GM12872 (cell line): ENCODE results near the gene TTC9B.

Experiments
- TF ChIP-seq, protein P1 (sequence below): IDR thresholded peaks from 3 replicates; pipeline ENCODE4 v1.5.1; 2011; ENCODE audit warnings: low read depth, mild to moderate bottlenecking, low read length, moderate library complexity; ENCODE audit not compliant: insufficient read depth

The TTC9B gene

DNA sequence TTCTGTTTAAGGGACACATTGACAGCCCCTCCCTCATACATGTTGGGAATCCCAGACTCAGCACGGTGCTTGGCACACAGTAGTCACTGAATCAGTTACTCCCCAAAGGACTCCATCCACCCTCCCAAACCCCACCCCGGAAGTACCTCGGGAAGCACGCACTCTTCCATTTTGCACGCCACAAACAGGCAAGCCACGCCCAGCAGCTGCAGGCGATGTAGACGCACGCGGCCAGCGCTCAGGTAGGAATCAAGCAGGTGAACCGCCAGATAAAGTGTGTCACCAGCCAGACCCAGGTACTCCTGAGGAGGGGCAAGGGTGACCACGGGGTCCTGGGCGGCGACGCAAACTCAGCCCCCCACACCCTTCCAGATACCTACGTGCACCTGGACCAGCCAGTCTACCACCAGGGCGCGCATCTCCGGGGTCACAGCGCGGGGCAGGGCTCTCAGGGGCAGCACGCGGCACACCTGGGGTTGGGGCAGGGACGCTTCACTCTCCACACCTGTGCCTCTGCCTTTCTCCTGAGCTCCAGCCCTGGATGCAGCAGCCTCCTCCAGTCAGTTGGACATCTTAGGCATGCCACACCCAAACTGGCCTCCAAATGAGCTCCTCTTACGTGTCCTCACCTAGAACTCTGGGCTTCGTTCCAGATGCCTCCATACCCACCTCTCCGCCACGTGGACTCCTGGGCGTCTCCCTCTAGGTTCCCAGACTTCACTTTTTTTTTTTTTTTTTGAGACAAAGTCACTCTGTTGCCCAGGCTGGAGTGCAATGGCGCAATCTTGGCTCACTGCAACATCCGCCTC lies 6.4 kb upstream of the TTC9B start:
- TF ChIP-seq, protein P1, sequence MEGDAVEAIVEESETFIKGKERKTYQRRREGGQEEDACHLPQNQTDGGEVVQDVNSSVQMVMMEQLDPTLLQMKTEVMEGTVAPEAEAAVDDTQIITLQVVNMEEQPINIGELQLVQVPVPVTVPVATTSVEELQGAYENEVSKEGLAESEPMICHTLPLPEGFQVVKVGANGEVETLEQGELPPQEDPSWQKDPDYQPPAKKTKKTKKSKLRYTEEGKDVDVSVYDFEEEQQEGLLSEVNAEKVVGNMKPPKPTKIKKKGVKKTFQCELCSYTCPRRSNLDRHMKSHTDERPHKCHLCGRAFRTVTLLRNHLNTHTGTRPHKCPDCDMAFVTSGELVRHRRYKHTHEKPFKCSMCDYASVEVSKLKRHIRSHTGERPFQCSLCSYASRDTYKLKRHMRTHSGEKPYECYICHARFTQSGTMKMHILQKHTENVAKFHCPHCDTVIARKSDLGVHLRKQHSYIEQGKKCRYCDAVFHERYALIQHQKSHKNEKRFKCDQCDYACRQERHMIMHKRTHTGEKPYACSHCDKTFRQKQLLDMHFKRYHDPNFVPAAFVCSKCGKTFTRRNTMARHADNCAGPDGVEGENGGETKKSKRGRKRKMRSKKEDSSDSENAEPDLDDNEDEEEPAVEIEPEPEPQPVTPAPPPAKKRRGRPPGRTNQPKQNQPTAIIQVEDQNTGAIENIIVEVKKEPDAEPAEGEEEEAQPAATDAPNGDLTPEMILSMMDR: no peak

DNA sequence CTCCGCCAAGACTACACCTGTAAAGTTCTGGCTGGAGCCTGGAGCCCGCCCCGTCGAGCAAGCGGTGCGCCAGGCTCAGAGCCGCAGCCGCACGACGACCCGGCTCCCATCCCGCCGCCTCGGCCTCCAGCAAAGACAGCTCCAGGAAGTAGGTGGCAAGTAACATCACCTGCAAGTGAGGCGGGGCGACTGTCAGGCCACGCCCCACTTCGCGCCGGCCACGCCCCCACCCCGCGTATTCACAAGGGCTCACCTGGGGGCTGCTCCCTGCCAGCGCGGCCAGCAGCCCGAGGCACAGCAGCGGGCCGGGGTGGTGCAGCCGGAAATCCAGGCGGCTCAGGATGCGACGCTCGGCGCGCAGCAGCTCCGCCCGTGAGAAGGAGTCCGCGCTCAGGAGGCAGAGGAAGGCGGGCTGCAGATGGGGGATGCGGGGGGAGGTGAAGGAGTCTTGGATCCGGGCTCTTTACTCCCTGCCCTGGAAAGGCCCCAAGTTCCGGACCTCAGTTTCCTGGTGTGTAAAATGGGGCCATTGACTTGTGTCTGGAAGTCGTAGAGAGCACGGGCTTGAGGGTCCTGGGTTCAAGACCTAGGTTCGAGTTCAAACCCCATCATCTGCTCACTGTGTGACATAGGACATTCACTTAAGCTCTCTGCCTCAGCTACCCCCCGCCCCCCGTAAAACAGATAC lies 5.1 kb upstream of the TTC9B start:
- TF ChIP-seq, protein P1: no peak

DNA sequence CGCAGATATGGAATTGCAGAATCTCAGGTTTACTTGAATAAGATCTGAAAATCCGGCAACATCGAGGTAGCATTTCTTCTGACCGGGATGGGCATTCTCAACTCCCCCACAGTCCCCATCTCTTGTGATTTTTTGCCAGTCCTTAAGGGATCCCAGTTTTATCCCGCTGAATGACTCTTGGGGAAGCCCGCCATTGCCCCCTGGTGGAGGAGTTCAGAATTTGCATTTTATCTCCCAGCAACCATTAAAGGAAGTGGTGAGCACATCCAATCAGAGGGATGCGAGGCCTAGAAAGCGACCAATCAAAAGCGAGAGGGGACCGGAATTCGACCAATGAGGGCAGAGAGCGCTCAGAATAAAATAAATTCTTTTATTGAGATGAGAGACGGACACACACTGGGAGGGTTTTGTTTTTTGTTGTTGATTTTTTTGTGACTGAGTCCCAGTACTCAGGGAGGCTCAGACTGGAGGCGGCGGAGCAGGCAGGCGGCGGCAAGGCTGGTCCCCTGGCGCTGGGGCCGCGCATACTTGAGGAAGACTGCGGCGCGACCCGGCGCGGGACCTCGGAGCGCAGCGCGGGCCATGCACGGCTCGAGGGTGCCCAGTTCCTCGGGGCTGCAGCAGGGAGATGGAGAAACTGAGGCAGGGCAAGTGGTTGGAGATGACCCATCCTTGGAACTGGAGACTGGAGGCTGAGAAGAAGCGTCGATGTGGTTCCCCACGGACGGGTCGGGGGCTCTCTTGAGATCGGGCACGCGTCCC lies 3.9 kb upstream of the TTC9B start:
- TF ChIP-seq, protein P1: peak; percentile 74

DNA sequence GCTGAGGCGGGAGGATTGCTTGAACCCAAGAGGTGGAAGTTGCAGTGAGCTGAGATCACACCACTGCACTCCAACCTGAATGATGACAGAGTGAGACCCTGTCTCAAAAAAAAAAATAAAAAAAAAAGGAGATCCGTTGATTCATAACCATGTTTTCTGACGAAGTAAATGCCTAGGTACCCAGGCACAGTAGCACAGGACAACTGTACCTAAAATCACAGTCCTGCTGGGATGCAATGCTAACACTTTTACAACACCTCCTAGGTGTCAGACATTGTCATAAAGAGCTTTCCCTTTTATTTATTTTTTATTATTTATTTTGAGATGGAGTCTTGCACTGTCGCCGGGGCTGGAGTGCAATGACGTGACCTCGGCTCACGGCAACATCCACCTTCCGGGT lies 2.5 kb upstream of the TTC9B start:
- TF ChIP-seq, protein P1: no peak

DNA sequence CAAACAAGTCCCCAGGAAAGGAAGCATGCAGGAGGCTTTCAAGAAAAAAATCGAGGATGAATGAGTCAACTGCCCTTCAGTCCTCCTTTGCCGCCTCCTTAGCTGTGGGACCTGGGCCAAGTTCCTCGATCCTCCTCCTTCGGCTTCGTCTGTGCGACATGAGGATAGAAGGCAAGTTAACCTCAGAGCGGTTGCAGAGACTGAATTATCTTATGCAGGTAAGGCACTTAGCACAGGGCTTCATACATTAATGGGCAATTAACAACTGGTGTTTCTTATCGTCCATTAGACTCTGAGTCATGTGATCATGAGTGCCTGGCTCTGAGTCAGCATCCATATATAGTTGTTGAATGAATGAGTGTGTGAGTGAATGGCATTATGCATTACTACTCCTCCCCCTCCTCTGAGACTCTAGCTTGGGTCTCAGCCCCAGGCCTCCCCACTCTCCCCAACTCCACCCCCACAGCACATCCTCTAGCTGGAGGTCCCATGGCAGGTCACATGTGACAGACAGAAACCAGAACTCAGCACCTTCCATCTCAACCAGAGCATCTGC lies 1.6 kb upstream of the TTC9B start:
- TF ChIP-seq, protein P1: no peak

DNA sequence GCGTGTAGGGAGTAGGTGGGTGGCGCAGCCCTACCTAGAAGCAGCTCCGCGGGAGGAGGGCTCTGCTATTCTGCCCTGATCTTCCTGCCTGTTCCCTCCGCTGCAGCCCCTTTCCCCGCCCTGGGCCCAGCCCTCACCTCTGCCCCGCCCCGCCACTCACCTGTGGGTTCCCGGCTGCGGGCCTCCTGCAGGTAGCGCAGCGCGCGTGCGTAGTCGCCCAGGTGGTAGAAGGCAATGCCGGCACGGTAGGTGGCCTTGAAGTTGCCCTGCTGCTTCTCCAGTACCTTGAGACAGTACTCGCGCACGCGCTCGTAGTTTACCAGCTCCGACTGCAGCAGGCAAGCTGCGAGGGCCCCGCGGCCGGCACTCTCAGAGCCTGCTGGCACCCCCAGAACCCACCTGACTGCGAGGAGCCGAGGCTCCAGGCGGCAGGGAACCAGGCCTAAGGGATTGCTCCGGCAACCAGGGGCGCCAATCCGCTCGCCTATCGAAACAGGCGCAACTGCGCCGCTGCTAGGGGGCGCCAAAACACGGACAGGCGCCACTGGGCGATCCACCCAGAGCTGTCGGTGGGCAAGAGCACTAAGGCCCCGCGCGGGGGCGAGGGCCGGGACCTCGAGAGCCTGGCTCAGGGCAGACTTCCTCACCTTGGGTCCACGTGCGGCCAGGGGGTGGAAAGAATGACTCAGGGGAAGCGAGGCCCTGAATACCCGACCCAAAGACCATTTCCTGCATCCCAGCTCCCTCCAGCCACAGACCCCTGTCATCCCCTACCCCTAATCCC lies 965 bp downstream of the TTC9B start:
- TF ChIP-seq, protein P1: peak; percentile 63

DNA sequence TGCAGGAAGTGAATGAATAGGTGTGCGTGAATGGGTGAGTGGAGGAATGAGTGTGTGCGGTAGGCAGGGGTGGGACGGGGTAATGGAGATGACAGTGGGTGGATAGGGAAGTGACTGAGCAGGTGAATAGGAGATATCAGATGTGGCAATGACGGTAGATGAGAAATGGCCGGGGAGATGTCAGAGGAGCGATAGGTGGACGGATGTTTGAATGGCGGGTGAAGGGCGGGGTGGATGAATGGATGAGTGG lies 1.5 kb downstream of the TTC9B start:
- TF ChIP-seq, protein P1: no peak
